ENCODE data around the gene RACK1.

DNA sequence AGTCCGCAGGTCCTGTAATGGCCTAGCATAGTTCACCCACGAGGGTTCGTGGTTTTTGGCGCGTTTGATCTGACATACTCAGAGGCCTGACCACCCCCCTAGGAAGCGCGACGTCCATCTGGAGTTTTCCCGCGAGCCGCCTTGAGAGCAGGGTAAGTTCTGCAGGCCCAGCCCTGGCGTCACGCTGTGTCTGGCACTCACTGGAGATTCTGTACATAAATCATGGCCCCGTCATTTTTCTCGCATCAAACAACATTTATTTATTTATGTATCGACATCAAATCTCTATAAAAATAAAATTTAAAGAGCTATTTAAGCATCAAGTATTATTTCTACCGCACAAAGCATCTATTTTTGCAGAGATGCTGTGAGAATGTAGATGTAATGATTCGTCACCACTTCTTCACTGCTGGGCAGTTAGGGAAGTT lies 21.1 kb downstream of the RACK1 start:
- TF ChIP-seq SMC3 (IDR thresholded peaks at IDR 0.05; ENCODE audit: low read depth, low read length): no peak
- TF ChIP-seq CTCF (IDR thresholded peaks at IDR 0.05): no peak
- TF ChIP-seq RAD21 (IDR thresholded peaks at IDR 0.05; ENCODE audit: low read length): no peak
- no peak for TF ChIP-seq FOXM1 (IDR thresholded peaks at IDR 0.05; ENCODE audit: low read depth)
- TF ChIP-seq JUND (IDR thresholded peaks at IDR 0.05): no peak
- no peak for TF ChIP-seq MEF2A (IDR thresholded peaks at IDR 0.05; ENCODE audit: borderline replicate concordance, low read depth)
- no peak for TF ChIP-seq YY1 (IDR thresholded peaks at IDR 0.05; ENCODE audit: low read depth)
- no peak for TF ChIP-seq EP300 (IDR thresholded peaks at IDR 0.05; ENCODE audit: borderline replicate concordance in 1 of 2, low read depth in 1 of 2, low read length in 1 of 2)
- TF ChIP-seq MXI1 (IDR thresholded peaks at IDR 0.05; ENCODE audit: low read depth, low read length): no peak
